Osteocyte (in vitro differentiated cells): ENCODE data around the gene P2RX7. TPM values are rescaled to one million over a fixed set of nuclear protein-coding genes. Genes with fewer than 3 reads are reported as not detected.

Source experiments
- DNase-seq: peaks from one replicate; pipeline ENCODE4 v3.0.0; 2021; ENCODE audit warnings: mixed read lengths; ENCODE audit not compliant: unreplicated experiment; ENCODE audit errors: extremely low spot score
- H3K27ac Mint-ChIP-seq: one replicate; pipeline ENCODE4 v1.8.0; 2021; ENCODE audit warnings: mild to moderate bottlenecking, mixed read lengths; ENCODE audit not compliant: unreplicated experiment
- H3K27me3 Mint-ChIP-seq: one replicate; pipeline ENCODE4 v1.8.0; 2021; ENCODE audit warnings: mixed read lengths; ENCODE audit not compliant: unreplicated experiment
- H3K36me3 Mint-ChIP-seq: one replicate; pipeline ENCODE4 v1.8.0; 2021; ENCODE audit warnings: mixed read lengths; ENCODE audit not compliant: unreplicated experiment
- H3K4me1 Mint-ChIP-seq: one replicate; pipeline ENCODE4 v1.8.0; 2021; ENCODE audit warnings: mixed read lengths; ENCODE audit not compliant: unreplicated experiment
- H3K4me3 Mint-ChIP-seq: one replicate; pipeline ENCODE4 v1.8.0; 2021; ENCODE audit warnings: mild to moderate bottlenecking, moderate library complexity, mixed read lengths; ENCODE audit not compliant: unreplicated experiment
- H3K9me3 Mint-ChIP-seq: one replicate; pipeline ENCODE4 v1.8.0; 2021; ENCODE audit warnings: mixed read lengths; ENCODE audit not compliant: unreplicated experiment
- long read RNA-seq: library from polyadenylated mRNA; unstranded; transcript quantifications from one replicate; pipeline ENCODE4 v2.0.0, GENCODE V29; 2021
- total RNA-seq: library from RNA; stranded (reverse); gene quantifications from 2 replicates; pipeline ENCODE4 v1.2.1, GENCODE V29; 2021
- TF ChIP-seq, protein P1 (sequence below): fragments of 200-600 bp; sonication (generic); IDR thresholded peaks from 2 replicates; pipeline ENCODE4 v1.5.0; 2021; ENCODE audit warnings: antibody characterized with exemption, mild to moderate bottlenecking, moderate library complexity

Gene P2RX7
- 0.08 and 0.30 TPM in 2 replicates for total RNA-seq
- long read RNA-seq, full-length matches to known transcripts = 1 of 1 reads
- long read RNA-seq, partial matches to known transcripts = 0 of 1 reads
- long read RNA-seq, other reads (novel, unspliced or antisense) = 0 of 1 reads

DNA sequence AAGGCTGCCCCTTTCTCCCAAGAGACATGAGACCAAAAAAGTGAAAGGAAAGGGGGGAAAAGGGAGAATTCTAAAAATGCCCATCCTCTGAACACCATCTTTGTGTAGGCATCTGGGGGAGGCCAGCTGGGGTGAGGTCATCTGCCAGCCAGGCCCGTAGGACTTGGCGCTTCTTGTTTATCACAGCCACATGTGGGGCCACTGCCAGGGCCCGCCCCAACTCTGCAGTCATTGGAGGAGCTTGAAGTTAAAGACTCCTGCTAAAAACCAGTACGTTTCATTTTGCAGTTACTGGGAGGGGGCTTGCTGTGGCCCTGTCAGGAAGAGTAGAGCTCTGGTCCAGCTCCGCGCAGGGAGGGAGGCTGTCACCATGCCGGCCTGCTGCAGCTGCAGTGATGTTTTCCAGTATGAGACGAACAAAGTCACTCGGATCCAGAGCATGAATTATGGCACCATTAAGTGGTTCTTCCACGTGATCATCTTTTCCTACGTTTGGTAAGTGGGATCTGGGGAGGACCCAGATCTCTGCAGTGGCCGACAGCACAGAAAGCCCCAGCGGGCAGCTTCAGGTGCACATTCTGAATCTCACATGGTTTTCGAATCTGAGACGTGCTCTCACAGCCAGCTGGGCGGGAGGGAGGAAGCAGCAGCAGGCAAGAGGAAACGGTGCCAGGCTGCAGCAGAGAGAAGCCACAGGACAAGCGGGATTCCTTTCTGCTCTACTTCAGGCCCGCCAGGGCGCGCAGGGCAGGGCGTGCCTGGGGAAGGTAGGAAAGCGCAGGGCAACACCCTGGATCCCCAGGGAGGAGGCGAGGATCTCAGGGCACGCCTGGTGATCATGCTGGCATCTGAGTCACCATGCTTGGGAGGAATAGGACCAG lies at the start of gene P2RX7:
TSS of gene P2RX7 (plus strand) at position 276 of the 881 bp plus-strand sequence. CDS start at position 371, 95 bp downstream.
- no peaks in the 10 kb centered on the region for H3K36me3 Mint-ChIP-seq
- H3K9me3 Mint-ChIP-seq = no peaks in the 10 kb centered on the region
- H3K4me1 Mint-ChIP-seq = peaks cover 22% of the 10 kb centered on the region
- peaks cover 19% of the 10 kb centered on the region for H3K27me3 Mint-ChIP-seq
- TF ChIP-seq, protein P1, sequence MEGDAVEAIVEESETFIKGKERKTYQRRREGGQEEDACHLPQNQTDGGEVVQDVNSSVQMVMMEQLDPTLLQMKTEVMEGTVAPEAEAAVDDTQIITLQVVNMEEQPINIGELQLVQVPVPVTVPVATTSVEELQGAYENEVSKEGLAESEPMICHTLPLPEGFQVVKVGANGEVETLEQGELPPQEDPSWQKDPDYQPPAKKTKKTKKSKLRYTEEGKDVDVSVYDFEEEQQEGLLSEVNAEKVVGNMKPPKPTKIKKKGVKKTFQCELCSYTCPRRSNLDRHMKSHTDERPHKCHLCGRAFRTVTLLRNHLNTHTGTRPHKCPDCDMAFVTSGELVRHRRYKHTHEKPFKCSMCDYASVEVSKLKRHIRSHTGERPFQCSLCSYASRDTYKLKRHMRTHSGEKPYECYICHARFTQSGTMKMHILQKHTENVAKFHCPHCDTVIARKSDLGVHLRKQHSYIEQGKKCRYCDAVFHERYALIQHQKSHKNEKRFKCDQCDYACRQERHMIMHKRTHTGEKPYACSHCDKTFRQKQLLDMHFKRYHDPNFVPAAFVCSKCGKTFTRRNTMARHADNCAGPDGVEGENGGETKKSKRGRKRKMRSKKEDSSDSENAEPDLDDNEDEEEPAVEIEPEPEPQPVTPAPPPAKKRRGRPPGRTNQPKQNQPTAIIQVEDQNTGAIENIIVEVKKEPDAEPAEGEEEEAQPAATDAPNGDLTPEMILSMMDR = no peak
- no peak within 1 kb of the TSS for H3K27ac Mint-ChIP-seq
- peak within 1 kb of the TSS; percentile 52 for H3K4me3 Mint-ChIP-seq
- DNase-seq = no peak

GRCh38 chr12:121084229-121084628 lies 48.4 kb upstream of the P2RX7 start:
- Mint-ChIP-seq H3K36me3 (no peaks in the 10 kb centered on the region), H3K27me3 (peaks cover 44% of the 10 kb centered on the region), H3K27ac (no peak overlapping the region), H3K4me1 (no peaks in the 10 kb centered on the region), H3K9me3 (no peaks in the 10 kb centered on the region), H3K4me3 (no peak overlapping the region)
- TF ChIP-seq, protein P1 = no peak
- DNase-seq = peak; percentile 32

DNA sequence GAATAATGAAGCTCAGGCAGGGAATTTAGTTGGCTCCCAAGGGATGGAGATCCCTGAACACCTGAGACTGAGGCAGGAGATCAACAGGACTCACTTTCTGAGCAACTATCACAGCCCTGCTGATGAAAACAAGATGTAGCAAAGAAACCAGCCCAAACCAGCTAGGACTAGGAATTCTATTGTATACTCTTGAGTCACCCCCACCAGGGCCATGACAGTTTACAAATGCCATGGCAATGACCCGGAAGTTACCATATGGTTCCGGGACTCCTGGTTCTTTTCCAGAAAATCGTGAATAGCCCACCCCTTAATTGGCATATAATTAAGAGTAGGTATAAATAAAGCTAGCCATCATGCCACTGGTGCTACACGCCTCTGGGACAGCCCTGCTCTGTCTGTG lies 47.6 kb upstream of the P2RX7 start:
- Mint-ChIP-seq H3K27ac (no peak overlapping the region), H3K27me3 (peaks cover 43% of the 10 kb centered on the region), H3K4me1 (no peaks in the 10 kb centered on the region), H3K9me3 (no peaks in the 10 kb centered on the region), H3K36me3 (no peaks in the 10 kb centered on the region), H3K4me3 (no peak overlapping the region)
- DNase-seq = no peak
- TF ChIP-seq, protein P1 = no peak

DNA sequence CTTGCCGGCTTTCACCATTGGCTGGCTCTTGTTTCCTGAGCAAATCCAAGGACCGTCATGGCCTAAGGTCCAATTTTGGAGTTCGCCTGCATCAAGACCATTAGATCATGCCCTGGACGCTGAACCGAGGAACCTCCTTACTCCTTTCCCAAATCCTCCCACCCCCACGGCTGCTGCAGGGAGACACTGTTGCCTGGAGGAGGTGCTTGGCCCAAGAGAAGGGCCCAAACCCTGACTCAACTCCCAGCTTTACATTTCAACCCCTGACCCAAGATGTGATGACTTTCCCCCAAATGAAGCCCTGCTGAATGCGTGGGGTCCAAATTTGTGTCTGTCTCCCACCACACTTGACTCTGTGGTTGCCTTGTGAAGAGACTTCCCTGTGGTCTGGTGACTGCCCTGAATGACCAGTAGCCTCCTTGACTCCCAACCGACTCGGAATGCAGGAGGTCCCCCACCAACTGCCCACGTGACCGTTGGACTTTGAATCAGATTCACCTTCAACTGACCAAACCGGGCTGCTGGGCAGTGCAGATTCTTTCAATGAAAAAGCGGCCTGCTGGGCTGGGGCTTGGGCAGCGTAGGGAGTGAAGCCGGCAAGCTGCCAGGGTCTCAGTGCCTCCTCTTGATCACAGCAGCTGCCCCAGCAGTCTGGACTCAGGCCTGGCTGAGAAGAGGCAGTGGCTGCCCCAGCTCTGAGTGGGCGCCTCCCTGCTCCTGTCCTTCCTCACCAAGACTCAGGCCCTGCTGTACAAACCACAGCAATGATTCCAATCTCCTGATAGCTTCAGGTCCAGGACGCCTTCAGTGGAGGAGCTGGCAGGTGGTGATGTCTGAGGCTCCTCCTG lies 46.9 kb upstream of the P2RX7 start:
- TF ChIP-seq, protein P1 = no peak
- Mint-ChIP-seq H3K4me3 (no peak overlapping the region), H3K27ac (no peak overlapping the region), H3K4me1 (no peaks in the 10 kb centered on the region), H3K9me3 (no peaks in the 10 kb centered on the region), H3K36me3 (no peaks in the 10 kb centered on the region), H3K27me3 (peaks cover 37% of the 10 kb centered on the region)
- DNase-seq = peak; percentile 57
